Lower leg skin (tissue), 4 donors: ENCODE results near the gene P3H2. TPM values are rescaled to one million over a fixed set of nuclear protein-coding genes. Genes with fewer than 3 reads are reported as not detected.

ENCODE experiments used
- DNase-seq, 2 donors: peaks; one replicate each; pipeline ENCODE4 v3.0.0-alpha.2; 2019; ENCODE audit warnings: low spot score in 2 of 2
- H3K4me3 ChIP-seq: fragments of 200-600 bp; sonication (generic); 2 replicates; pipeline ENCODE4 v1.5.1; 2017; ENCODE audit warnings: mild to moderate bottlenecking, low read depth; ENCODE audit not compliant: poor library complexity, severe bottlenecking
- CTCF ChIP-seq, 3 donors: fragments of 450-650 bp; IDR thresholded peaks; one replicate each; pipeline ENCODE4 v1.5.1; 2016; ENCODE audit warnings: antibody characterized with exemption in 3 of 3, mild to moderate bottlenecking in 3 of 3, moderate library complexity in 2 of 3
- POLR2A ChIP-seq, 2 donors: fragments of 450-650 bp; IDR thresholded peaks; one replicate each; pipeline ENCODE4 v1.6.1; 2016 to 2017; ENCODE audit warnings: antibody characterized with exemption in 2 of 2, mild to moderate bottlenecking in 1 of 2, moderate library complexity in 1 of 2
- WGBS, 2 donors: methylation state at CpG; one replicate each; pipeline ENCODE4 v1.1.5; 2018; 5-methylcytosine and 5-hydroxymethylcytosine counted together
- intact Hi-C: fragments of 100-400 bp; cut with DNase I; formaldehyde crosslinking; loops from one replicate; pipeline ENCODE4 v1.15.0; 2023; ENCODE audit warnings: low total_unique reads
- total RNA-seq, 4 donors: library from RNA; depleted of rRNA; stranded (reverse); fragments of >200 nt; gene quantifications; one replicate each; pipeline ENCODE4 v1.1.0, GENCODE V29; 2016

Gene P3H2
- total RNA-seq, 4 donors from 2014 or later: 20.0 to 41.9 (median 35.6) TPM

GRCh38 chr3:190097617-190098016 lies 23.1 kb downstream of the P3H2 start:
- no peak for DNase-seq
- intact Hi-C loops: no loop called here
- TF ChIP-seq POLR2A (IDR thresholded peaks at IDR 0.05): no peak
- no peak for TF ChIP-seq CTCF (IDR thresholded peaks at IDR 0.05)
- no peak overlapping the region for H3K4me3 ChIP-seq
- 60 to 70% methylated on average over 3 of the region's 3 CpGs for WGBS, 2 donors

- no peak for DNase-seq
- 82% methylated on average over 4 of the region's 4 CpGs for WGBS, 2 donors
- no peak overlapping the region for H3K4me3 ChIP-seq
- intact Hi-C loops: no loop called here
- no peak for TF ChIP-seq POLR2A (IDR thresholded peaks at IDR 0.05)
- TF ChIP-seq CTCF (IDR thresholded peaks at IDR 0.05): no peak
Measured at GRCh38 chr3:190097025-190097424, 23.7 kb downstream of the P3H2 start.

GRCh38 chr3:190096345-190096744 lies 24.4 kb downstream of the P3H2 start:
- H3K4me3 ChIP-seq: no peak overlapping the region
- intact Hi-C loops: no loop called here
- no peak for DNase-seq
- WGBS, 2 donors: 92 to 95% methylated on average over 4 of the region's 4 CpGs
- no peak for TF ChIP-seq POLR2A (IDR thresholded peaks at IDR 0.05)
- no peak for TF ChIP-seq CTCF (IDR thresholded peaks at IDR 0.05)

GRCh38 chr3:190094160-190094718 lies 26.5 kb downstream of the P3H2 start:
- 11 to 15% methylated on average over 1 of the region's 1 CpG for WGBS, 2 donors
- no peak overlapping the region for H3K4me3 ChIP-seq
- no peak for DNase-seq
- intact Hi-C loops: no loop called here
- TF ChIP-seq POLR2A (IDR thresholded peaks at IDR 0.05) (no peak), CTCF (IDR thresholded peaks at IDR 0.05) (no peak)

- intact Hi-C loops: no loop called here
- WGBS, 2 donors: 23 to 37% methylated on average over 2 of the region's 2 CpGs
- TF ChIP-seq CTCF (IDR thresholded peaks at IDR 0.05) (no peak), POLR2A (IDR thresholded peaks at IDR 0.05) (no peak)
- H3K4me3 ChIP-seq: no peak overlapping the region
- DNase-seq: no peak
Measured at GRCh38 chr3:190092250-190092649, 28.4 kb downstream of the P3H2 start.

- H3K4me3 ChIP-seq: no peak overlapping the region
- intact Hi-C loops: no loop called here
- DNase-seq: no peak
- WGBS, 2 donors: 71 to 82% methylated on average over 4 of the region's 4 CpGs
- TF ChIP-seq CTCF (IDR thresholded peaks at IDR 0.05): no peak
- TF ChIP-seq POLR2A (IDR thresholded peaks at IDR 0.05): no peak
Measured at GRCh38 chr3:190089711-190090110, 31.0 kb downstream of the P3H2 start.
